ENCODE data around the gene SOBP.

Gene SOBP

DNA sequence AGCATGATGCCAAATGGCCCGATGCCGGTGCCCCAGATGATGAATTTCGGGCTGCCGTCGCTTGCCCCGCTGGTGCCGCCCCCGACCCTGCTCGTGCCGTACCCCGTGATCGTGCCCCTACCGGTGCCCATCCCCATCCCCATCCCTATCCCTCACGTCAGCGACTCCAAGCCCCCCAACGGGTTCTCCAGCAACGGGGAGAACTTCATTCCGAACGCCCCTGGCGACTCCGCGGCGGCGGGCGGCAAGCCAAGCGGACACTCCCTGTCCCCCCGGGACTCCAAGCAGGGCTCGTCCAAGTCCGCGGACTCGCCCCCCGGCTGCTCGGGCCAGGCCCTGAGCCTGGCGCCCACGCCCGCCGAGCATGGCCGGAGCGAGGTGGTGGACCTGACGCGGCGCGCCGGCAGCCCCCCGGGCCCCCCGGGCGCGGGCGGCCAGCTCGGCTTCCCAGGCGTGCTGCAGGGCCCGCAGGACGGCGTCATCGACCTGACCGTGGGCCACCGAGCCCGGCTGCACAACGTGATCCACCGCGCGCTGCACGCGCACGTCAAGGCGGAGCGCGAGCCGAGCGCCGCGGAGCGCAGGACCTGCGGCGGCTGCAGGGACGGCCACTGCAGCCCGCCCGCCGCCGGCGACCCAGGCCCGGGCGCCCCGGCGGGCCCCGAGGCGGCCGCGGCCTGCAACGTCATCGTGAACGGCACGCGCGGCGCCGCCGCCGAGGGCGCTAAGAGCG lies 144.6 kb downstream of the SOBP start:
- Mint-ChIP-seq H3K4me3 (no peak overlapping the region), H3K27me3 (ENCODE audit: low read depth, poor library complexity) (peaks cover 17% of the 10 kb centered on the region), H3K27ac (no peak overlapping the region), H3K4me1 (peaks cover 39% of the 10 kb centered on the region), H3K36me3 (ENCODE audit: low read depth) (peaks cover 64% of the 10 kb centered on the region), H3K9me3 (peaks cover 11% of the 10 kb centered on the region)
- DNase-seq: no peak
- no peak for TF ChIP-seq CTCF (IDR thresholded peaks at IDR 0.05)

DNA sequence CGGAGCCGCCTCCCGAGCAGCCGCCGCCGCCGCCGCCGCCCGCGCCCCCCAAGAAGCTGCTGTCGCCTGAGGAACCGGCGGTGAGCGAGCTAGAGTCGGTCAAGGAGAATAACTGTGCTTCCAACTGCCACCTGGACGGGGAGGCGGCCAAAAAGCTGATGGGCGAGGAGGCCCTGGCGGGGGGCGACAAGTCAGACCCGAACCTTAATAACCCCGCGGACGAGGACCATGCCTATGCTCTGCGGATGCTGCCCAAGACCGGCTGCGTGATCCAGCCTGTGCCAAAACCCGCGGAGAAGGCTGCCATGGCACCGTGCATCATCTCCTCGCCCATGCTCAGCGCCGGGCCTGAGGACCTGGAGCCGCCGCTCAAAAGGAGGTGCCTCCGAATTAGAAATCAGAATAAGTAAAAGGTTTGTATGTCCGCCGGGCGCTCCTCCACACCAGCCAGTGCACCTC lies 145.2 kb downstream of the SOBP start:
- peaks cover 39% of the 10 kb centered on the region for H3K4me1 Mint-ChIP-seq
- peaks cover 17% of the 10 kb centered on the region for H3K27me3 Mint-ChIP-seq (ENCODE audit: low read depth, poor library complexity)

DNA sequence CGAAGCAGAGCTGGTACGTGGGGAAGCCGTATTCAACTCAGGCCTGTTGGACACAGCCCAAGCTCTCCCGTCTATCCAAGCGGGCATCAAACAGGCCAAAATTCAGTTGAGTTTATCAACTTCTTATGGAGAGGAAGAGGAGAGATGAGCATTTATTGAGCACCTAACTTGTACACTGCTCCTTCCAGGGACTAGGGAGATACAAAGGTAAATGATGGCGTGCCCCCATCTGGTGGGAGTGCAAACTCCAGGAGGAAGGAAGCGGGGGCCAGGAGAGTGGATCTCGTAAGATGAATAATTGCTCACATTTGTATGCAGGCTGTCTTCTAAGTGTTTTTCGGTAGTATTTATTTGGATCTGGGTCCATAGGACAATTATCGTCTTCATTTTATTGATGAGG lies 146.6 kb downstream of the SOBP start:
- Mint-ChIP-seq H3K9me3 (peaks cover 11% of the 10 kb centered on the region), H3K27me3 (ENCODE audit: low read depth, poor library complexity) (peaks cover 17% of the 10 kb centered on the region), H3K4me1 (peaks cover 45% of the 10 kb centered on the region), H3K4me3 (no peak overlapping the region), H3K27ac (peak overlapping the region; percentile 73), H3K36me3 (ENCODE audit: low read depth) (peaks cover 78% of the 10 kb centered on the region)
- DNase-seq: no peak
- no peak for TF ChIP-seq CTCF (IDR thresholded peaks at IDR 0.05)

More for the DNA sequence above, 145.2 kb downstream of the SOBP start:
- DNase-seq: no peak
- Mint-ChIP-seq H3K27ac (no peak overlapping the region), H3K4me3 (no peak overlapping the region), H3K36me3 (ENCODE audit: low read depth) (peaks cover 70% of the 10 kb centered on the region), H3K9me3 (peaks cover 11% of the 10 kb centered on the region)
- no peak for TF ChIP-seq CTCF (IDR thresholded peaks at IDR 0.05)

- no peak for DNase-seq
Measured at GRCh38 chr6:107637316-107638315, 147.7 kb downstream of the SOBP start.

GRCh38 chr6:107638493-107638892 lies 148.6 kb downstream of the SOBP start:
- DNase-seq: no peak
- no peak overlapping the region for H3K27ac Mint-ChIP-seq
- H3K4me3 Mint-ChIP-seq: no peak overlapping the region
- peaks cover 11% of the 10 kb centered on the region for H3K27me3 Mint-ChIP-seq (ENCODE audit: low read depth, poor library complexity)
- no peak for TF ChIP-seq CTCF (IDR thresholded peaks at IDR 0.05)
- H3K36me3 Mint-ChIP-seq (ENCODE audit: low read depth): peaks cover 73% of the 10 kb centered on the region
- H3K4me1 Mint-ChIP-seq: peaks cover 63% of the 10 kb centered on the region
- H3K9me3 Mint-ChIP-seq: peaks cover 4% of the 10 kb centered on the region

More at GRCh38 chr6:107637316-107638315, 147.7 kb downstream of the SOBP start:
- peaks cover 17% of the 10 kb centered on the region for H3K27me3 Mint-ChIP-seq (ENCODE audit: low read depth, poor library complexity)
- peaks cover 11% of the 10 kb centered on the region for H3K9me3 Mint-ChIP-seq
- TF ChIP-seq CTCF (IDR thresholded peaks at IDR 0.05): no peak
- H3K36me3 Mint-ChIP-seq (ENCODE audit: low read depth): peaks cover 78% of the 10 kb centered on the region
- peaks cover 56% of the 10 kb centered on the region for H3K4me1 Mint-ChIP-seq
- H3K27ac Mint-ChIP-seq: peak overlapping the region; percentile 69
- H3K4me3 Mint-ChIP-seq: no peak overlapping the region

Measured in nephron progenitor cell (in vitro differentiated cells).